A549 treated with DMSO at 1 μM for 4 hours (cell line): ENCODE measurements around the gene PRPF38A. TPM values are rescaled to one million over a fixed set of nuclear protein-coding genes. Genes with fewer than 3 reads are reported as not detected.

Experiments
- total RNA-seq: library from RNA; stranded (reverse); fragments of 200-300 nt; extraction: Qiagen RNA extraction; gene quantifications from 5 replicates; pipeline ENCODE4 v1.2.3, GENCODE V29; 2022; ENCODE audit warnings: low read depth

The PRPF38A gene
- total RNA-seq = 11.7 to 21.4 TPM (median 20.7 TPM) in 5 replicates

GRCh38 chr1:52404116-52404974 is at the start of gene PRPF38A, which contains the start of gene ORC1:
Gene PRPF38A, plus strand, starts transcription at chr1:52404602. Its CDS starts 148 bp downstream, at chr1:52404750.
Gene ORC1, minus strand, starts transcription at chr1:52404423. Its CDS starts 2,200 bp downstream, at chr1:52402223.

GRCh38 chr1:52365746-52366516 is 38.5 kb upstream of the PRPF38A start, which contains the start of gene CC2D1B:
Gene CC2D1B, minus strand, starts transcription at chr1:52366205. Its CDS starts 1,585 bp downstream, at chr1:52364620.

Other genes with a start within 250 kb of the PRPF38A start
- 14.6 to 21.7 TPM (median 17.4 TPM) in 5 replicates for gene CC2D1B, start 38.4 kb upstream of the PRPF38A start, total RNA-seq
- gene ORC1, start 179 bp upstream of the PRPF38A start, total RNA-seq = 19.7 to 23.7 TPM (median 20.9 TPM) in 5 replicates
- gene TUT4, start 148.5 kb downstream of the PRPF38A start, total RNA-seq = 15.3 to 18.2 TPM (median 17.2 TPM) in 5 replicates
- gene GPX7, start 197.8 kb downstream of the PRPF38A start, total RNA-seq = not detected in 5 replicates
- 0.16 TPM in 1 of 5 replicates, not detected in the others for gene SHISAL2A, start 228.6 kb downstream of the PRPF38A start, total RNA-seq